GM19397 (cell line): ENCODE results near the gene HIBCH.
A peak's percentile ranks its signal among the peaks of the same experiment; 100 is the strongest.
"Not testable (repeated sequence)": the region's sequence is repeated elsewhere in the genome, so short reads cannot be mapped to it uniquely, and the experiment has no call there.

Experiments
- ATAC-seq: cut with Tn5 transposase; IDR thresholded peaks from one replicate; pipeline ENCODE4 v1.9.1; 2021; ENCODE audit warnings: mild to moderate bottlenecking, moderate library complexity; ENCODE audit not compliant: unreplicated experiment

Gene HIBCH, protein sequence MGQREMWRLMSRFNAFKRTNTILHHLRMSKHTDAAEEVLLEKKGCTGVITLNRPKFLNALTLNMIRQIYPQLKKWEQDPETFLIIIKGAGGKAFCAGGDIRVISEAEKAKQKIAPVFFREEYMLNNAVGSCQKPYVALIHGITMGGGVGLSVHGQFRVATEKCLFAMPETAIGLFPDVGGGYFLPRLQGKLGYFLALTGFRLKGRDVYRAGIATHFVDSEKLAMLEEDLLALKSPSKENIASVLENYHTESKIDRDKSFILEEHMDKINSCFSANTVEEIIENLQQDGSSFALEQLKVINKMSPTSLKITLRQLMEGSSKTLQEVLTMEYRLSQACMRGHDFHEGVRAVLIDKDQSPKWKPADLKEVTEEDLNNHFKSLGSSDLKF

DNA sequence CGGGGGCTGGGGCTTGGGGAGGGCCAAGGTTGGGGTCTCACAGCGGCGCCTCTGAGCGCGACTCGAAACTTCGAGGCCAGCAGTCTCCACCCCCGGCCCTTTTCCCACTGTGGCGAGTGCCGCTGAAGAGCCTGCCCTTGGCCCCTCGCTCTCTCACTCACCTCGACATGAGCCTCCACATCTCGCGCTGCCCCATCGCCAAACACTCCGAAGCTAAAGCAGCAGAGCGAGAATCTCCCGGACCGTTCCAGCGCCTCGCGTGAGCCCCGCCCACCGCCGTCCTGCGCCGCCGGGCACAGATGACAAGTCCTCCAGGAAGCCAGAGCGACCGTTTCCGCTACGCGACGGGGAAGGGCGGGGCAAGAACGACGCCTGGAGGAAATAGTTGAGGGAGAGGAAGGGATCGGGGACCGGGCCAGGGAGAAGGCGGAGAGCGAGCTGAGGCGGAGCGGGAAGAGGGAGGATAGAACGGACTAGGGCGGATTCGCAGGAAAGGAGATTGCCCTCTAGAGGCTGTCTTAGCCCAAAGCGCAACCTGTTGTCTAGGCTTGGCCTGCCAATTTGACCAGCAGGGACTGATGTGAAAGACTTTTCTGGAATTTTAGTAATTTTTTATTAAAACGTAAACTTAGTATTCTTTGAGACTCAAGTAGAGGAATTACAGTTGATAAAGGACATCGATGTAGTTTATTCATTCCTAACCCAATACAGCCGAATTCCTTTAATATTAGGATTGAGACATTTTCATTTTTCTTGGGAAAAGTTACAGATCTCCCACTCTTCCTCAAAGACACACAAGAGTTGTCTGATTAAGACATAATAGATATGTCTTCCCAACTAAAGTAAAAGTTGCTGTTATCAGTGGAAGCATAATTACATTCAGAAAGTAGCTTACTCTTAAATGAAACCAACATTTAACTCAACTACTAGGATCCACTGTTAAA, at the start of gene HIBCH:
Gene HIBCH, minus strand, starts transcription at position 272 of the 944 bp plus-strand sequence. Its CDS starts 76 bp downstream, at position 196.
- peak; percentile 95 for ATAC-seq

DNA sequence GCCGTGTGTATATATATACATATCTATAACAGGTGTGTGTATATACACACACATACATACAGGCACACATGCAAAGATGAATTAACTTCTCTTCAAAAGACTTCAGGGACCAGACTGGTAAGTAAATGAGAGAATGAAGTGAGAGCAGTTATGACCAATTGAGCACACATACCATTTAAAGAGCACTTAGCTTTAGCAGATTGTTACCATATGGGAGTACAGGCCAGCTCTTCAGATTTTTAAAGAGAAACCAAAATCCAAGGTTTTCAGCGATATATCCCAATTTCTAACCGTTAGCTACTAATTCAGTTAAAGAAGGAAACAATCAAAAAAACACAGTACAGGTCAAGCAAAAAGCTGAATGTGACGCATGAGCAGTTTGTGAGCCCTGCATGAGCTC, 47.5 kb upstream of the HIBCH start:
- no peak for ATAC-seq

DNA sequence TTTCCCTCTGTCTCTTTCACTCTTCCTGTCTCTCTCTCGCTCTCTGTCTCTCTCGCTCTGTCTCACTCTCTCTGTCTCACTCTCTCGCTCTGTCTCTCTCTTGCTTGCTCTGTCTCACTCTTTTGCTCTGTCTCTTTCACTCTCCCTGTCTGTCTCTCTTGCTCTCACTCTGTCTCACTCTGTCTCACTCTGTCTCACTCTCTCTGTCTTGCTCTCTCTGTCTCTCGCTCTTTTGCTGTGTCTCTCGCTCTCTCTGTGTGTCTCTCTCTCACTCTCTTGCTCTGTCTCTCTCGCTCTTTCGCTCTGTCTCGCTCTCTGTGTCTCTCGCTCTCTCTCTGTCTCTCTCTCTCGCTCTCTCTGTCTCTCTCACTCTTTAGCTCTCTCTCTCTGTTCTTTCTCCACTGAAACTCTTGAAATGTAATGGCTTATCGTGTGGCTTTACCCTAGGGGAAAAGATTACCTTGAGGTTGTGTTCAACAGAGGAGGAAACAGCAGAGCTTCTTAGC, 46.7 kb upstream of the HIBCH start:
- ATAC-seq, result no peak

DNA sequence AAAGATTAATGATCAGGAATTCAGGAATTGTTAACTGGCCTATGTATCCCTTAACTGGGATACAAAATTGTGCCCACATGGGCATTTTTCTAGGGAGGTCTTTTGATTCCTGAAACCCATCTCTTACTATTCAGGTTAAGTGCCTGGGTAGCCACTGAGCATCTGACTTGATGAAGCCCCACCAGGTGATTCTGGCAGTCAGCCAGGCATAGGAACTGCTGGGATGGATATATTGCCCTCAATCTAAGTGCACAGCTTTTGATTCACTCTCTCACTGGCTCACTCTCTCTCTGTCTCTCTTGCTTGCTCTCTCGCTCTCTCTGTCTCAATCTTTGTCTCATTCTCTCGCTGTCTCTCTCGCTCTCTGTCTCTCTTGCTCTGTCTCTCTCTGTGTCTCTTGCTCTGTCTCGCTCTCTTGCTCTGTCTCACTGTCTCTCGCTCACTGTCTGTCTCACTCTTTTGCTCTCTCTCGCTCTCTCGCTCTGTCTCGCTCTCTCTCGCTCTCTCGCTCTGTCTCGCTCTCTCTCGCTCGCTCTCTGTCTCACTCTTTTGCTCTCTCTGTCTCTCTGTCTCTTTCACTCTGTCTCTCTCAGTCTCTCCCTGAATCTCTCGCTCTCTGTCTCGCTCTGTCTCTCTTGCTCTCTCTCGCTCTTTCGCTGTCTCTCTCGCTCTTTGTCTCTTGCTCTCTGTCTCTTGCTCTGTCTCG, 46.0 kb upstream of the HIBCH start:
- no peak for ATAC-seq

DNA sequence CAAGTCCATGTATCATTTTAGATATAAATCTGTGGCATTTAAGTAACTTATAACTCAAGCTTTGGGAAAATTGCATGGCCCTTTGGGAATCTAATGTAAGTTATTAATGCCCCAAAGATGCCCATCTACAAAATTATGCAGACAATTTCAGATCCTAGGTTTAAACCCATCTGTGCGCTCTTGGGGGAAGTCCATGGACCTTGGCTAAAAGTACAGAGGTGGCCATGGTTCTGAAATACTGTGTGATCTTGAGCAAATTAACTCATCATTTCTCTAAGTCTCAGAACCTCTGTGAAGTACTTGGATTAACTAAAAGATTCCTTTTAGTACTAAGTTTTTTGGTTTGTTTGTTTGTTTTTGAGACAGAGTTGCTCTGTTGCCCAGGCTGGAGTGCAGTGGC, 43.3 kb upstream of the HIBCH start:
- no peak for ATAC-seq

DNA sequence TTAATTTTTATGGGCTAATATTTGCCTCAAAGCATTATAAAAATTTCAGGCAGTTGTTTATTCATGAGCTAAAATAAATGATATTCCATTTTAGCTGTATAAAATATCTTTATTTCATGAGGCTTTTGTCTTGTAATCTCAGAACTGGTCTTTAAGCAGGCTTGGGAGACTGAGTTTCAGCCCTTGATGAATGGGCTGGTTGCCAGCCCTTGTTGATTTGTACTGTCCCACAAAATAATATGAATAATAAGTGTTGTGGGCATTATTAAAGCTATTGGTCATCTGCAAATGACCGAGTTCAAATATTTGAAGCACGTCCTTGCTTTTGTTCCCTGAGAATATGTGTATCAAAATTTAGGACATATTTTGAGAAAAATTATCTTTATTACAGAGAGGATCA, 41.9 kb upstream of the HIBCH start:
- no peak for ATAC-seq

DNA sequence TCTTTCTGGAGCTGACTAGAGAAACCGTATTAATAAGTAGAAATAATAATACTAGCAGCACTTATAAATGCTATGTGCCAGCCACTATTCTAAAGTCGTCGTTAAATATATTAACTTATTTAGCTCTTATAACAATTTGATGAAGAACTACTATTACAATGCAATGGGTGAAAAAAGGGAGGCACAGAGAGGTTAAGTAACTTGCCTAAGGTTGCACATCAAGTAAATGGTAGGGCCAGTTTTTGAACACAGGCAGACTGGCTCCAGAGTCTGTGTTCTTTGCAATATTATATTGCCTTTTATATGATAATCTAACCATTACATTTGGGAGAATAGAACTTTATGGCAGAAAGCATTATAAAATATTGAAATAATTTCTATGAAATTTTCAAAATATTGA, 41.3 kb upstream of the HIBCH start:
- ATAC-seq, result no peak

DNA sequence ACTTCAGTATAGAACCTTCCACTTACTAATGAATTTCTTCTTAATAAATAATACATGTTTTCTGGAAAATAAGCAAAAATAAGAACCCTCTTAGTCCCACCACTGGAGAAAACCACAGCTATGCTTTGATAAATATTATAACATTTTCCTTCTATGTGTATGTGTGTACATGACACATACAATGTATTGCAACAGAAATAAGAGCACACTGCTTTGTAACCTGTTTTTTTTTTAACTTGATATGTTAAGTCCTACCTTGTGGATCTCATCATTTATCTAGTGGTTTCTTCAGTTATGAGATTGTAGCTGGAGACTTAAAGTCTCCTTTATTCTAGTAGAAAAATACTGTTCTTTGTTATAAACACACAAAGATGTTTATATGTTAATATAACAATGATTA, 40.9 kb upstream of the HIBCH start:
- ATAC-seq, result no peak

DNA sequence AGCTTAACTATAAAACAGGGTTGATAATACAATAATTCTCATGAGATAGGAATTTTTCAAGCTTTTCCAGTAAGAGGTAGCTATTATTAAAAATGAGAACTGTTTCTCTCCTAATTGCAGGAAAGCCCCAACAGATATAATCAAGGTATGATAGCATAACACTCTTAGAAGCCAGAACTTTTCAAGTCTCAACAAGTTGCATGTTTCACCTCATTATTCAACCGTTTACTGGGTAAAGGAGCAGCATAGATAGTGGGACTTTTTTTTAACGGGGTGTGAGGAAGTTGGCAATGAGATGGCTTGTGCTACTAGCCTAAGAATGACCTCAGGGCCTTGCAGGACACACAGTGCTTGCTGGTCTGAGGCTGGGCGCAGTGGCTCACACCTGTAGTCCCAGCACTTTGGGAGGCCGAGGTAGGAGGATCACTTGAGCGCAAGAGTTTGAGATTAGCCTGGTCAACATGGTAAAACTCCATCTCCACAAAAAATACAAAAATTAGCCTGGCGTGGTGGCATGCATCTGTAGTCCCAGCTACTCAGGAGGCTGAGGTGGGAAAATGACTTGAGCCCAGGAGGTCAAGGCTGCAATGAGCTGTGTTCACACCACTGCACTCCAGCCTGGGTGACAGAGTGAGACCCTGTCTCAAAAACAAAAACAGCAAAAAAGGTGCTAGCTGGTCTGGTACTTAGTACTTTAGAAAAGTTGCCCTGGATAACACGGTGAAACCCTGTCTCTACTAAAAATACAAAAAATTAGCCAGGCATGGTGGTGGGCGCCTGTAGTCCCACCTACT, 39.2 kb upstream of the HIBCH start:
- not testable (repeated sequence) for ATAC-seq

DNA sequence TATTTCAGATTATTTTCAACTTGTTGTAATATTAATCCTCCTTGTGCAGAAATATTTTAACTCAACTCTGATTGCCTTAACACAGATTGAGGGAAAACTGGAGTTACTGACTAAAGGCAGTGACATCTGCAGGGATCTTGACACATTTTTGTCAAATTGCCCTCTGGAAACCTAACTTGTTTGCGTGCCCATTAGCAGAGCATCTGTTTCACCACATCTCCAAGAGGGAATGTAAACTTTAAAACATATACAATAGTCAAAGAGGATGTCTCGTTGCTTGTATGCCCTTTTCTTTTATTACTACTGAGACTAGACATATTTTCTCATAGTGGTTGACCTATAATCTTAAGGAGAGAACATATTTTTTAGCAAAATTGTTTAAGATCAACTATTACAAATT, 38.0 kb upstream of the HIBCH start:
- no peak for ATAC-seq

DNA sequence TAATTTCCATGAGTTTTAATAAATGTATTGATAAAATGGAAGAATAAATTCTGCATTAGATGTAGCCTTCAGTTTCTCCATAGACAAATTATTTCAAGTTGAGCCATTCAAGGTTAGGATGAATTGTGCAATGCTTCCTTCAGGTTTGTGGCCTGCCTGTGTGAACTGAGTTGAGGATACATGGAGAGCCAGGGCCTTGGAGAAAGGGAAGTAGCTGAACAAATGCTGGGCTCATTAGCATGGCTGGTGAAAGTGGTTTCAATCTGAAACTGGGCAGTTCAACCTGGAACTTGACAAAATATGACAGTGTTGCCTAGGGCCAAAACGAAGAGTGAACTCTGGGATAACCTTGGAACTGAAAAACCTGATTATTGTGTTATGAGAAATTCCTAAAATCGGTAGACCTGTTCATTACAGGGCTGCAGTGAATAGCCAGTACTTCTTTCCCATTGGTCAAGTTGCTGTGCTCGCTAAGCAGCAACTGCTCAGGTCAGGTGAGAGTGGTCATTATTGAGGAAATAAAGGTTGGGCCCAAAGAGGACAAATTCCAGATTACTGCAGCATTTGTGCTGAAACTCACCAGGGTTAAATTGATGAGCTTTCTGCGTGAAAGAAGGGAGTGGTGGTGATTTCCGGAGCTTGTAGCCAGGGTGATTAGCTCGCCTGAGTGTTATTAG, 36.5 kb upstream of the HIBCH start:
- ATAC-seq, result no peak

DNA sequence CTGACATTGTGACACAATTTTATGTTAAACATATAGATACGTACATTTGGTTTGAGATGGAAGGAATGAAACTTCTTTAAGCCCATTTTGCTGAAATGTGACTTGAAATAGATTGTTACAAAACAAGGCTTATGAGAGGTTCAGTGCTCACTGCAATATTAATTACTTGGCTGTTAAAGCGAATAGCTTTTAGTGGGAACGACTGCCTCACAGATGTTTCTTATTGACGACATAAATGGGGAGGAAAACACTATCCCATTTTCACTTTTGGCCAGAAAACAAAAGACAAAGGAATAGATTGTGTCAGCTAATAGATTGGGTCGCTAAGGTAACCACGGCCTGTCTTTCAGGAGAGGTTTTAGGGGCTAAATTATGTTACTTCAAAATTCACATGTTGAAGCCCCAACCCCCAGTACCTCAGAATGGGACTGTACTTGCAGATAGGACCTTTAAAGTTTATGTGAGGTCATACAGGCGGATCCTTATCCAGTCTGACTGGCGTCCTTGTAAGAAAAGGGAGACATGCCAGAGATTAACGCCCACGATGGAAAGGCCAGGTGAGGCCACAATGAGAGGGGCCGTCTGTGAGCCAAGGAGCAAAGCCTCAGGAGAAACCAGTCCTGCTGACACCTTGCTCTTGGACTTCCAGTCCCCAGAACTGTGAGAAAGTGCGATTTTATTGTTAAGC, 34.5 kb upstream of the HIBCH start:
- no peak for ATAC-seq

DNA sequence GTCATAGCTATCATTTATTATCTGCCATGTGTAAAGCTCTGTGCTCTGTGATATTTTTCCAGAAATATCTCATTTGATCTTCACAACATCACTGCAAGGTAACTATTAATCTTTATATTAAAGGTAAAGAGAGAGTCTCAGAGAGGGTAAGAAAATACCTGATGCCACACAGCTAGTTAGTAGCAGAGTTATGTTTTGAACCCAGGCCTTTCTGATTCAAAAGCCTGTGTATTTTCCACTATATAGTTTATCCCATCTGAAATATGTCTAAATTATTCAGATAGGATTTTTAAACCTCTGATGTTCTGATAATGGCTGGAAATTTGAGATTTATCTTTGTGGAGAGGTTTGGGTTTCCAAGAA, 33.9 kb upstream of the HIBCH start:
- ATAC-seq, result no peak

DNA sequence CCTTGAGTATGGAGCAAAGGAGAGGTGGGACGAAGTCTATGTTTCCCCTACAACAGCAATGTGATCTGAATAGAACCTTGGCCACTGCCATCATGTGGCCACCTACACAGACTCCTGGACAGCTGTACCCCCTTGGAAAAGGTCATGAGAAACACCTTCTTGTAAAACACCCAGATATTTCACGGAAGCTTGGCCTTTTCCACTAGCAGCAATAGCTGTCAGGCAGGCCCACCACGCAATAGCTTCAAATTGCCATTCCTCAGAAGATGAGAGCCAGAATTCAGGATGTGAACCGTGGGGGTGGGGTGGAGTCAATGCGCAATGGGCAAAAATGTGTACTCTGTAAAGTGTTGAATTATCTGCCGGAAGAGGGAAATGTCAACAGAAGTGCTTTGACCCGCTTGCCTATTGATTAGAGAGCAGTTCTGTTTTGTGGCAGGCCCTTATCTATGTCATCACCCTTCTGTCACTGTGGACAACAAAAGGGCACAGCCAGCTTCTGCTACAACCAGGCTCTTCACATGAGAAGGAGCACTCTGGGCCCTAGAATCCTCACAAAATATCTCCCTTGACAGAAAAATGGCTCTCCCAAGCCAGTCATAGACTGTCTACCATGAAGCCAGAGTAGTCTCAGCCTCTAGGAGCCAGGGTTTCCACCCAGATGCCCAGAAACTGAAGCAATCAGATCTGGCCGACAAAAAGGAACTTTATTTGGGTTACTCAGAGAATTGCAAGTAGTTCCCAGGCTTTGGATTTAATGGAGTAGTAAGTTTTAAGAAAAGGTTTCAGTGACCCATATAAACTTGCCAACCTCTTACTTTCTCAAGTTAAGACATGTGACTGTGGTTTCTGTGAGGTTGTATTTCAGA, 33.3 kb upstream of the HIBCH start:
- no peak for ATAC-seq

DNA sequence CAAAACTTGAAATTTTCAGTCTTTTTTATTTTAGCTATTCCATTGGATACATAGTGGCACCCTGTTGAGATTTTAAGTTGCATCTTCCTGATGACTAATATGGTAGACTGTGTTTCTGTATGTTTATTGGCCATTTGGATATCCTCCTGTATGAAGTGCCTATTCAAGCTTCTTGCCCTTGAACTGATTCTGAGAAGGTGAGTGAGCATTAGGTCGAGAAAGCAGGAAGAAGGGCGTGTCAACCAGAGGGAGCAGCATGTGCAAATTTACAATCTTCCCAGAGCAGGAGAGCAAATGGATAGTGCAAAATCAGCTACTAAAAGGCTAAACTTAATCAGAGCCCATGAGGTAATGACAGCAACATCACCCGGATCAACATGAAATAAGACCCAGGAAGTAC, 32.3 kb upstream of the HIBCH start:
- no peak for ATAC-seq

DNA sequence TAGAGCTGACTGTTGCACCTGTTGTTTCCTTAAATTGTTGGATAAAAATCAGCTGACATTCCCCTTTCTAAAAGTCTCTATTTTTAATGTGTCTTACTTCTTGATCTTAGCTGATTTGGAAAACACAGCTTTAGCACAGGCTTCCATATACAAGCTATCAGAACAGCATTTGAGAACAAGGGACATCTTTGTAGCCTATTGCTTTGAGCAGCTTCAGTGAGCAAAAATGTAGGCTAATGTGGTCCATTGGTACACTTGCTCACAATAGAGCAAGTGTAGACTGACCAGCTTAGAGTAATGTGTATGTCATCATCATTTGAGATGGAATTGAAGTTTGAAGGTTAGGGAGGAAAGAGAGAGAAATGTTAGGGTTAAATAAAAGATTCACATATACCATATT, 30.7 kb upstream of the HIBCH start:
- no peak for ATAC-seq

DNA sequence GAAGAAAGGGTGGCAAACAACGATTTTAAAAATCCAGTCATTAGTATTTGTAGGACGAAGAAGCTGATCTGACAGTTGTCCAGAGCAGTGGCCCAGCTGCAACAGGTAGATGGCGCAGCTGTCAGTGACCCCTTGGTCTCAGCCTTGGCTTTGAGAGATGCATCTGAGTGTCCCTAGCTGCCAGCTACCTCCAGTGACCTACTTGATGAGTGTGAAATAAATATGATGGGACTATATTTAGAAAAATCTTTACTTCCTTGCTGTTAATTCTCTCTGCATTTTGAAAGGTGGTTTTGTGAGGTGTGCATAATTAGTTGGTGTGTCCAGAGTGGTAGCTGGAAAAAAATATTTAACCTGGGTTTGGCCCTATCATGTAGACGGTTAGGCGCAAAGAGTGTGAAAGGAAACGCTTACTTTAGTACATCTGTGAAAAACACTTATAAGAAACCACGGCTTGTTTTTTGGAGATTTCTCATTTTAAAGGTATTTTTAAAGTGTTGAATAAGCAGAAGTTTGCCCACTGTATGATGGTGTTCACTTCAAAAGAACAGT, 24.7 kb upstream of the HIBCH start:
- ATAC-seq, result peak; percentile 65
